ENCODE results near the gene SPON1. TPM values are rescaled to one million over a fixed set of nuclear protein-coding genes. Genes with fewer than 3 reads are reported as not detected.

Gene SPON1
- total and polyA plus RNA-seq, 10 of the 15 experiments (the other 5 are each of a cell fraction or from before 2014, with no cell fraction given): 0.13 to 1.1 (median 0.18) TPM; not detected in 5

- POLR2A ChIA-PET: no interaction called here
- no peak for FAIRE-seq
- no TSS peak for BruUV-seq (replicated peaks)
- intact Hi-C loops (cut with micrococcal nuclease; ENCODE audit: unreplicated experiment) (no loop called here), in situ Hi-C loops (cut with MboI) (no loop called here)
- no peak for ATAC-seq
- RAD21 ChIA-PET (ENCODE audit: unreplicated experiment): no interaction called here
- WGBS (ENCODE audit: insufficient coverage, insufficient replicate concordance, low lambda C conversion rate, missing lambda C conversion rate): 42% methylated on average over 1 of the region's 1 CpG
- Histone ChIP-seq H3K4me2 (ENCODE audit: control insufficient read depth, insufficient read depth) (no peak overlapping the region), H3K36me3 (ENCODE audit: control insufficient read depth in 2 of 2, insufficient read depth in 2 of 2, low read length in 1 of 2) (no peaks in the 10 kb centered on the region), H3K27ac (ENCODE audit: control insufficient read depth, insufficient read depth) (no peak overlapping the region), H3K79me2 (ENCODE audit: control insufficient read depth, insufficient read depth, low read length) (no peaks in the 10 kb centered on the region), H3K4me1 (ENCODE audit: control insufficient read depth, insufficient read depth, low read length) (peaks cover 17% of the 10 kb centered on the region), H4K20me1 (ENCODE audit: control insufficient read depth, insufficient read depth) (no peaks in the 10 kb centered on the region), H3K9me3 (replicated peaks; ENCODE audit: control insufficient read depth, insufficient read depth, low read length) (no peaks in the 10 kb centered on the region), H3K9ac (ENCODE audit: control insufficient read depth, insufficient read depth, low read length) (no peak overlapping the region), H2AFZ (ENCODE audit: control insufficient read depth, low read depth, low read length) (no peak overlapping the region), H3K4me3 (no peak overlapping the region), H3K27me3 (replicated peaks in 1 of 2; ENCODE audit: control insufficient read depth in 2 of 2, insufficient read depth in 2 of 2, low read length in 1 of 2) (peaks cover 0 to 4% of the 10 kb centered on the region in 2 experiments; a peak in 1 of 4 replicates)
- SMC1A ChIA-PET (ENCODE audit: uncharacterized antibody, unreplicated experiment): no interaction called here
- CTCF ChIA-PET: no interaction called here
- DNase-seq (ENCODE audit: low read depth, low spot score): no peak
- TF ChIP-seq KDM1A (IDR thresholded peaks at IDR 0.05; ENCODE audit: borderline replicate concordance): no peak
Observed at GRCh38 chr11:14235701-14236100, 273.2 kb downstream of the SPON1 start.

- Histone ChIP-seq H3K4me3 (no peak overlapping the region), H2AFZ (ENCODE audit: control insufficient read depth, low read depth, low read length) (no peak overlapping the region; the same call in 1 of the 2 replicates), H4K20me1 (ENCODE audit: control insufficient read depth, insufficient read depth) (no peaks in the 10 kb centered on the region), H3K4me1 (ENCODE audit: control insufficient read depth, insufficient read depth, low read length) (peaks cover 17% of the 10 kb centered on the region), H3K4me2 (ENCODE audit: control insufficient read depth, insufficient read depth) (peak overlapping the region; percentile 36), H3K36me3 (ENCODE audit: control insufficient read depth in 2 of 2, insufficient read depth in 2 of 2, low read length in 1 of 2) (no peaks in the 10 kb centered on the region), H3K9ac (ENCODE audit: control insufficient read depth, insufficient read depth, low read length) (no peak overlapping the region), H3K27me3 (replicated peaks in 1 of 2; ENCODE audit: control insufficient read depth in 2 of 2, insufficient read depth in 2 of 2, low read length in 1 of 2) (peaks cover 0 to 4% of the 10 kb centered on the region in 2 experiments; a peak in 1 of 4 replicates), H3K27ac (ENCODE audit: control insufficient read depth, insufficient read depth) (no peak overlapping the region), H3K79me2 (ENCODE audit: control insufficient read depth, insufficient read depth, low read length) (no peaks in the 10 kb centered on the region), H3K9me3 (replicated peaks; ENCODE audit: control insufficient read depth, insufficient read depth, low read length) (no peaks in the 10 kb centered on the region)
- DNase-seq (ENCODE audit: low read depth, low spot score) (peak; percentile 76), FAIRE-seq (peak; percentile 94), ATAC-seq (peak; percentile 98)
- BruUV-seq (replicated peaks): no TSS peak
- ChIA-PET RAD21 (ENCODE audit: unreplicated experiment) (no interaction called here), SMC1A (ENCODE audit: uncharacterized antibody, unreplicated experiment) (interaction anchor here (1.0 to 2.2 kb wide), 4 partner anchors 11 to 282 kb away, joined by 3 to 8 read pairs (median 3); no protein-coding TSS in a partner anchor), POLR2A (no interaction called here), CTCF (interaction anchor here (0.6 to 0.8 kb wide), 2 partner anchors 13 to 280 kb away, joined by 3 read pairs; no protein-coding TSS in a partner anchor)
- in situ Hi-C loops (cut with MboI): no loop called here
- WGBS (ENCODE audit: insufficient coverage, insufficient replicate concordance, low lambda C conversion rate, missing lambda C conversion rate): under 1% methylated on average over 9 of the region's 9 CpGs
- intact Hi-C loops (cut with micrococcal nuclease; ENCODE audit: unreplicated experiment): no loop called here
- TF ChIP-seq SPI1 (IDR thresholded peaks at IDR 0.05; ENCODE audit: borderline replicate concordance, insufficient read depth, low read depth, low read length): peak; percentile 91
- no peak for TF ChIP-seq ZNF687 (IDR thresholded peaks at IDR 0.05)
- TF ChIP-seq BHLHE40 (IDR thresholded peaks at IDR 0.05; ENCODE audit: borderline replicate concordance in 1 of 2, low read depth in 2 of 2, low read length in 1 of 2): peak in 1 of 2 experiments; percentile 47; a peak in 1 of 4 replicates
- TF ChIP-seq EP300 (IDR thresholded peaks at IDR 0.05; ENCODE audit: borderline replicate concordance in 1 of 2, control insufficient read depth in 1 of 2, low read depth in 2 of 2, low read length in 2 of 2): peak in 1 of 2 experiments; percentile 37; a peak in 1 of 4 replicates
- 0 out of 2 replicates have a peak, but pooled peaks have one; percentile 5 for TF ChIP-seq BCL11A (IDR thresholded peaks at IDR 0.05; ENCODE audit: low read depth, low read length)
- TF ChIP-seq MAX (IDR thresholded peaks at IDR 0.05; ENCODE audit: low read depth, low read length): no peak
- TF ChIP-seq, protein P1, sequence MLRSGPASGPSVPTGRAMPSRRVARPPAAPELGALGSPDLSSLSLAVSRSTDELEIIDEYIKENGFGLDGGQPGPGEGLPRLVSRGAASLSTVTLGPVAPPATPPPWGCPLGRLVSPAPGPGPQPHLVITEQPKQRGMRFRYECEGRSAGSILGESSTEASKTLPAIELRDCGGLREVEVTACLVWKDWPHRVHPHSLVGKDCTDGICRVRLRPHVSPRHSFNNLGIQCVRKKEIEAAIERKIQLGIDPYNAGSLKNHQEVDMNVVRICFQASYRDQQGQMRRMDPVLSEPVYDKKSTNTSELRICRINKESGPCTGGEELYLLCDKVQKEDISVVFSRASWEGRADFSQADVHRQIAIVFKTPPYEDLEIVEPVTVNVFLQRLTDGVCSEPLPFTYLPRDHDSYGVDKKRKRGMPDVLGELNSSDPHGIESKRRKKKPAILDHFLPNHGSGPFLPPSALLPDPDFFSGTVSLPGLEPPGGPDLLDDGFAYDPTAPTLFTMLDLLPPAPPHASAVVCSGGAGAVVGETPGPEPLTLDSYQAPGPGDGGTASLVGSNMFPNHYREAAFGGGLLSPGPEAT (IDR thresholded peaks at IDR 0.05; ENCODE audit: low read depth): peak; percentile 40; the same call in 1 of the 2 replicates
- 0 out of 2 replicates have a peak, but pooled peaks have one; percentile 6 for TF ChIP-seq PAX5 (IDR thresholded peaks at IDR 0.05; ENCODE audit: borderline replicate concordance, low read depth, low read length)
Observed at GRCh38 chr11:14237444-14237961, 275.0 kb downstream of the SPON1 start.
